D341Med (cell line): ENCODE data around the gene LGALSL.
"Not testable (repeated sequence)": the region's sequence is repeated elsewhere in the genome, so short reads cannot be mapped to it uniquely, and the experiment has no call there.

Experiments used
- DNase-seq: peaks from one replicate; pipeline ENCODE4 v3.0.0; 2012; ENCODE audit warnings: low spot score

Gene LGALSL

DNA sequence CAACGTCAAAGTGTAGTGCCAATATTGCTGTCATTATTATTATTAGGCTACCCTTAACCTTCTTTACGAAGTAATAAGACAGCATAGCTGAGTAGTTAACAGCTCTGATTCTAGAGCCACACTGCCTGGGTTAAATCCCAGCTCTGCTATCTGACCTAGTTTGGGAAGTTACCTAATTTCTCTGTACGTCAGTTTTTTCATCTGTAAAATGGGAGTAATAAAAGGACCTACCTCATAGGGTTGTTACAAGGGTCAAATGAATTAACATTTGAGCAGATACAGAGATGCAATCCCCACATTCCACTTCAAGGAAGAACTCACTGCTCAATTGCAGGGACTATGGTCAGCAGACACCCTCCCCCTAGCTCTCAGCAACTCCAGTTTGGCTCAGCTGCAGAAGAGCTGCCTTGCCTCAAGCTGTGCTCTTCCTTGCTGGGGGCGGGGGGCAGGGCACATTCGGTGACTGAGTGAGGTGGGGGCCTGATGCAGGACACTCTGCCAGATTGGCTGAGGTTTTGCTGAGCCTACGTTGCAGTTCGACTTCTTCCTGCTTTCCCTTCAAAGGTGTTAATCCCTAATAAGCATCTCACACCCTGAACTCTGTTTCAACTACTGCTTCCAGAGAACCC lies 11.0 kb upstream of the LGALSL start:
- DNase-seq, result no peak

GRCh38 chr2:64445970-64446369 lies 8.0 kb upstream of the LGALSL start:
- not testable (repeated sequence) for DNase-seq

GRCh38 chr2:64447317-64448040 lies 6.5 kb upstream of the LGALSL start:
- DNase-seq, result no peak

DNA sequence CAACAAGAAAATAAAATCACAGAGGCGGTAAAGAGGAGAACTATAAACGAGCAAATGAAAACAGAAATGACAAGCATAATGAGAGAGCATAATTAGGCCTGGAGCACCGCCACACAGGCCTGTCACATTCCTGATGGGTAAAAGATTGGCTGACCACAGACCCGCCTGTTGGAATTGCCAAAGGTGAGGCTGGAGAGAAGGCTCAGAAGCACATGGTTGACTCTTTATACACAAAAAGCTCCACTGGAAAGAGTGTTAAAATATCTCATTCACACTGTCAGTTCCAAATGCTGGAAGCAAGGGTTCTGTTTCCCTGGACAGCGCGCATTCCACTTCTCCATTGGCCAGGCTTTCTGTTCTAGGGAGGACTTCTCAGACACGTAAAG lies 5.9 kb upstream of the LGALSL start:
- no peak for DNase-seq

- DNase-seq, result no peak
Measured at GRCh38 chr2:64451051-64451450, 2.9 kb upstream of the LGALSL start.

GRCh38 chr2:64454386-64455332 lies 697 bp downstream of the LGALSL start:
- peak; percentile 90 for DNase-seq

- no peak for DNase-seq
Measured at GRCh38 chr2:64455545-64455944, 1.6 kb downstream of the LGALSL start.

GRCh38 chr2:64456293-64456692 lies 2.3 kb downstream of the LGALSL start:
- no peak for DNase-seq

GRCh38 chr2:64457524-64457923 lies 3.6 kb downstream of the LGALSL start:
- DNase-seq, result no peak

DNA sequence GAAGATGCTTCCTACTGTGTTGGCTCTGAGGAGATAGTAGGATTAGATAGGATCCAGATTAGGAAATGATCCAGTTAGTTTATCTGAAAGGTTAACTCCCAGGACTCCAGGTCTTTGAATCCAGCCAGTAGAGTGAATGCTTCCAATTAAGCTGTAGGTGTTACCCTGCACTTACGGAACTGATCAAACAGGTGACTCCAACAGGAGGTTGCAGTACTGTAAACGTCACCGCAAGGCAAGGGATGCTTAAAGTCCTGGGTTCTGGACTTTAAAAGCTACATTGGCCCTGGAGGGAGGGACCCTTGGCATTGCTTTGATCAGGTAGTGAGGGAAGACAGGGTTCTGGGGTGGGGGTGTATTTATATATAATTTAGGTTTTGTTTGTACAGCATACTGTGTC lies 5.6 kb downstream of the LGALSL start:
- DNase-seq, result no peak

GRCh38 chr2:64460330-64460729 lies 6.4 kb downstream of the LGALSL start:
- no peak for DNase-seq

DNA sequence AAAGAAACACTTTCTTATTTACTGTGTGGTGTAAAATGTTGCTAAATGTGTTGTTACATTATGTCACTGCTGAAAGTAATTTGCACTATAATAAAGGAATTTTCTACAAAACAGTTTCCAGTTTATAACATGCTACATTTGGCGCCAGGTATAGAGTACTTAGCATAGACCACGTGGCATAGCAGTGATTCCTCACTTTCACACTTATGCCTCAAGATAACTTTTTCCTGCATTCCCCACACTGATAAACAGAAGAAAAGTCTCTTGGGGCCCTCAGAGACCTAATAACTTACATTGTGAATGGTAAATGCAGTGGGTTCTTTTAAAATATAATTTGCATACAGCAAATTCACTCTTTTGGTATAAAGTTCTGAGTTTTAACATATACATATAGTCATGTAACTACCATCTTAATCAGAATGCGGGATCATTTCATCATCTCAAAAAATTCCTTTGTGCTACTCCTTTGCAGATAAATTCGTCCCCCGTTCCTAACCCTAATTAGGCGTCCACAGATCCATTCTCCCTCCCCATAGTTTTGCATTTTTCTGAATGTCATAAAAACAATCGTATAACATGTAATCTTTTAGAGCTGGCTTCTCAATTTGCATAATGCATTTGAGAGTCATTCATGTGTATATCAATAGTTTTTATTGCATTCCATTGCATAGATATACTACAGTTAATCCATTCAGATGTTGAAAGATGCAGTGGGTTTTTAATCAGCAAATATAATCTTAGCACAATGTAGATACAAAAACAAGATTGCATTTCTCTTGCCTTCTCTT lies 7.5 kb downstream of the LGALSL start:
- no peak for DNase-seq

DNA sequence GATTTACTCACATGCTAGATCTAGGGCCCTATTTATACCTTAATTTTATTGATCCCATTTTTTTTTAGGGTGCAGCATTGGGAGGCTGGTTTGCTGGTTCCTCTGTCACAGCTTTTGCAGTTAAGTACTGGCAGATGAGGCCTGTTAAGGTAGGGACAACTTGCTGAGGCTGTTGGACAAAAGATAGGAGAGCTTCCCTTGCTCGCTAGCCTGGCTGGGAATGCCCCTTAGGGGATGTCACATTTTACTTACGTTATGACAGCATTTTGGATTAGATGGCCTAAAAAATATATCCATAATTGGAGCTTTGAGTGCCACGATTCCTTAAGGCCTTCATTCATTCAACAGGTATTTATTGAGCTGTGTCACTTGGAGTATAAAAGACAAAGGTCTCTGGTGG lies 8.2 kb downstream of the LGALSL start:
- no peak for DNase-seq

DNA sequence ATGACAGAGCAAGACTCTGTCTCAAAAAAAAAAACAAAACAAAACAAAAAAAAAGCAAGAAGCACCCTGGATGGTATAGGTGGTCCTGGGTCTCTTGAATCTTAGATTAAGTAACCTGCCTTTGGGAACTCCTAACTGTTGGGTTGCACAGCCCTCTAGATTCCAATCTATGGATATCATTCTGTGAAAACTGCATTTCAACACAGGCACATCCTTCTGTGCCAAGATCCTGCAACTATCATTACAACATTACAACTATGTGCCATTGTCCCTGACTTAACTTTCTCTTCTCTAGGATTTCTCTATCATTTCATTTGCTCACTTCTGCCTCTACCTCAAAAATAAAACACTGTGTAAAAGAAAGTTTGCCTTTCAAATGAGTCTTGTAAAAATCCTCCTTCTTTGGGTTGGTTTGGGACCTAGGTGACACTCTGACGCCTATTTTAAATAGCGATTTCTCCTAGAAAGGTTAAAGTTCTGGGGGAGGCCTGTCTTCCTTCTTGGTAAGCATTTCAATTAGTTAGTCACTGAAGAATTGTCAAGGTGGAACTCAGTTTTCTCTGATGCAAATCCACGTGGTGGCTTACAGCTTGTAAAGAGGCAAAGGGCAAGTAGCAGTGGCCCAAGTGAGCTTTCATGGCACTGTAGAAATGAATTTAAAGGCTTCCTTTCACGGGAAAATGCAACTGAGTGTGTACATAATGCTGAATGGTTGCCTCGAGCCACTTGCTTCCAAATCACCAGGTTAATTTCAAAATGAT lies 9.2 kb downstream of the LGALSL start:
- no peak for DNase-seq

- no peak for DNase-seq
Measured at GRCh38 chr2:64463781-64464180, 9.8 kb downstream of the LGALSL start.

- DNase-seq, result no peak
Measured at GRCh38 chr2:64466478-64467085, 12.6 kb downstream of the LGALSL start.

DNA sequence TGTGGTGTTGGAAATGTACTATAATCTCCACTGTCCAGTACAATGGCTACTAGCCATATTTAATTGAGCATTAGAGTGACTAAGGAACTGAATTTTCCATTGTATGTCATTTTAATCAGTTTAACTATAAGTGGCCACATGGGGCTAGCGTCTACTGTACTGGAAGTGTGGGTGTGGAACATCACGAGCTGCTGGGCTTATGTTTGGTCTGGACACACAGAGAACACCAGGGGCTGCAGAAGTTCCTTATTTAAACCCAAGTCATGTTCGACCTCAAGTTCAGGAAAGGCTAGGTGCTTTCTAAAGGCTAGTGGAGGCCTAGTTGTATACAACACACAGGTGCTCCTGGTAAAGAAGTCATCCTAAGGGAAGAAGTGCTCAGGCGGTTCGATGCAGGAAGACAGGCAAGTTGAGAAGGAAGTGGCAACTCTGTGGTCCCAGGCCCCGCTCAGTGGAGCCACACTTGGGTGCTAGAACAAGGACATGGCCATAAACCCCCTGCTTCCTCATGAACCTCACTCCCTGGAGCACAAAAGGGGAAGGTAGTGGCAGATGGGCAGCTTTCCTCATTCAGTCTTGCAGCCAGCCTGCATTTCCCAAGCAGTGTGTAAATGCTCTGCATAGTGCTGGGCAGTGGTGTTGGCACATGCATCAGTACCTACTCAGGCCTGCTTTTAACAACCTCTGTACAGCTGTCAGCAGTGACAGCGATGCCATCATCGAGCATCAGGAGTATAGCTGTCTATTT lies 13.3 kb downstream of the LGALSL start:
- DNase-seq, result no peak

- DNase-seq, result no peak
Measured at GRCh38 chr2:64469261-64469660, 15.3 kb downstream of the LGALSL start.

DNA sequence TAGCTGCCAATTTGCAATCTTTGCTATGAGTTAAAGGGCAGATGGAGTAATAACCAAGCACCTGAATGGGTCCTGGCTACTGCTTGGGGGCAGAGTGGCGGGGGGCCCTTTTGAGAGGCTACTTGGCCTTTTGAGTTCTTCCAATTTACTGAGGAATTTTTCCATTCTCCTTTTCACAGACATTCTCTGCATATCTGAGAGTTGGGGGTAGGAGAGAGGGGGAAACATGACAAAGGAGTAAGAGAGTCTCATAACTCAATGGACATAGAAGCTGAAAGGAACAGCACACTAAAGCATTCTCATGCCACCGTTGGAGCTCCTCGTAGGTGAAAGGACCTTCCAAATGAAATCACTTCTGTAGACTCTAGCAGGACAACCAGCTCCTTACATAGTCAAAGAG lies 16.1 kb downstream of the LGALSL start:
- no peak for DNase-seq

DNA sequence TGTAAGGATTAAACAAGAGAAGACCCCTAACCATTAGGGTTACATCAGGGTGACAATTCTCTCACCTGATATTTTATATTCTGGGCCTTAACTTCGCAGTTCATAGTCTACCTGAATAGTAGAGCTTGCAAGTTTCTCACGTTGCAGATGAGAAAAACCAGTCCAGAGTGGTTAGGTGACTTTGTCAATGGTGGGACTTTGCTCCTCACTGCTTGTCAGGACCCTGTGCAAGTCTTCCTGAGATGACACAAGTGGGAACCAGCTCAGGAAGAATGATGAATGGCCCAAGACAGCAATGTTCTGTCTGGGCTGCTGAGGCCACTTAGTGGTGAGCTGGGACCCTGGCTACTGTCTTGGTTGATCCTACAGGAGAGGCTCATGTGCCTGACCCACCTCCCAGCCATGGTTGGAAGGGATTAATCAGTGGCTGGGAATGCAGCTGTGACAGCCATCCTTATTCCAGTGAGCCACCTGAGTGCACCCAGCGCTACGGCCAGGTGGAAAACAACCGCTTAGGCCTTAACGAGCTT lies 16.9 kb downstream of the LGALSL start:
- DNase-seq, result no peak
